GM19023 (cell line): Measurements from ENCODE around the gene IGDCC3.

Experiments
- ATAC-seq: cut with Tn5 transposase; IDR thresholded peaks from one replicate; pipeline ENCODE4 v1.9.1; 2021; ENCODE audit warnings: mild to moderate bottlenecking, moderate library complexity; ENCODE audit not compliant: unreplicated experiment

The IGDCC3 gene

GRCh38 chr15:65344914-65345275 lies 32.9 kb downstream of the IGDCC3 start:
- no peak for ATAC-seq

DNA sequence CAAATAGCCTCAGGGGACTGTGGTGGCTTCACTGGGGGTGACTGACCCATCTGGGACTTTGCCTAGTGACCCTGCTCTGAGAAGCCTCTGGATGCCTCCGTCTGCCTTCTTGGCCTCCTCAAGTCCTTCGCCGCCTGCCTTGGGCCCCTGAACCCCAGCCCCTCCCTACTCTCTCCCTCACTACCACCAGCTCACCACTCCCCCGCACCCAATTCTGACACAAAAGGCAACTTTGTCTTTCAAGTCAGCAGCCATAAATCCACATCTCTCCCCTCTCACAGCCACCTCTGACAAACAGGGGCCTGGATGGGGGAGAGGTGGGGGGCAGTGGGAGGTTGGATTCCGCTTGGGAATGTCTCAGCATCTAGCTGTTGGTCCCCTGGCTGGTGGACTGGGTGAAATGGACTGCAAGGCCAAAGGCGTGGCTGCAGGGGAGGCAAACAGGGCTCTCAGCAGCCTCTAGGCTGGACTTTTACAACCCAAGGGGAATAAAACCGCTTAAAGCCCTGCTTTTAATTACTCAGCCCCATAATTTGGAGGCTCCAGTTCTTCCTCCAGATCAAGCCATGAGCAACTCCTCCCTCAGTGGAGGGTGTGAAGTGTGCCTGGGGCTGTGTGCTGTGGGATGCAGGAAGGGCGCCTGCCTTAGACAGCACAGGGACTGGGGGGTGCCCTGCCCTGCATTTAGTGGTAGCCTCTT lies 33.4 kb downstream of the IGDCC3 start:
- no peak for ATAC-seq

DNA sequence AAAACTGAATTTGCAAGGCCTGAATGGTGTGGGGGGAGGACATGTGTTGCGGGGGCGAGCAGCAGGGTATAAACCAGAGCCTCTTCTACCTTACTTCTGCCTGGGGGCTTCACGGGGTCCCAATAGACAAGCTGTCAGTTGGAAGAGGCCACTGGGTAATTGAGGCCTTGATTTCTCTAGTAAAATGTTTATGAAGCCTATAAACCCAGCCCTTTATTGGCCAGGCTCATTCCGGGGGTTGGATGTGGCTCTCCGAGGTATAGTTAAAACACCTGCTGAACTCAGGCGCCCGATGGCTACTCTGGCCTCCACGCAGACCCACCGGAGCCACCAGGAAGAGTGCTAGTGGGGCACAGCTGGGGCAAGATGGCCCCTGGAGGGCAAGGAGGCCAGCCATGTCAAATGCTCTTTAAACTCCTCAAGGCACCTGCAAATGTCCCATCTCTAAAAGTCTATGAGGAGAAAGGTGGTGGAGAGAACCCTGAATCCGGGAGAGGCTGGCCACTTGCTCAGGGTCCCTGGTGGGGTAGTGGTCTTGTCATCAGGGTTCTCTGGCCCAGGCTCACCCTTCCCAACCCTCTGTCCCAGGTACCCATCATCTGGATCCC lies 34.3 kb downstream of the IGDCC3 start:
- no peak for ATAC-seq

DNA sequence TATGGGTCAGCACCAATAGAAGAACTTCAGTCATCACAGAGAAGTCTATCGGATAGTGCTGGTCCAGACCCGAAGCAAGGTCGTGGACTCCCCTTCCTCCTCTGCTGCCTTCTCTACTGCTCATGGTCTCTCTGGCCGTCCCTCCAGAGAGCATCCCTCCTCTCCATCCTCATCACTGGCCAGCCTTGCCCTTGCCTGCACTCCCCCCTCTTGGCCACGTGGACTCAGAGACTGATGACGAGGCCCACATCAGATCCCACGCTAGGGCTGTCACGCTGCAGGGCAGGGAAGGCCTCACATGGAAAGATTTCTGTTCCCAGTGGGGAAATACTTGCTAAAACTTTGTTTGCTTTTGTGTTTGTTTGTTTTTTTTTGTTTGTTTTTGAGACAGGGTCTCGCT lies 35.3 kb downstream of the IGDCC3 start:
- ATAC-seq: no peak

DNA sequence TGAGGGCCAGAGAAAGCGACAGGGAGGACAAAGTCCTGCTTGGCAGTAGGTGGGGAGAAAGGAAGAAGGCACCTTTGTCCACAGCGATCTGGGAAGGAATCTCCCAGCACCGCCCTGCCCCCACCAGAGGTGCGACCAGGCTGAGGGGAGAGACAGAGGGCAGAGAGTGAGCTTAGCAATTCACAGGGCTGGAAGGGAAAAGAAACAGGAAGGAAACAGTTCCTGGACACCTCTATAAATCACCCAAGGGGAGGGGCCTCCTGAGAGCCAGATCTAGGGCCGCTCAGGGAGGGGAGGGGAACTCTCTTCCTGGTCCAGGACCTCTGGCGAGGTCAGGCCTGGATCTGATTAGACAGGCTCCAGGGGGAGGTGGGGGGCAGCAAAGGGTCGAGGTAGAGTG lies 37.9 kb downstream of the IGDCC3 start:
- no peak for ATAC-seq

DNA sequence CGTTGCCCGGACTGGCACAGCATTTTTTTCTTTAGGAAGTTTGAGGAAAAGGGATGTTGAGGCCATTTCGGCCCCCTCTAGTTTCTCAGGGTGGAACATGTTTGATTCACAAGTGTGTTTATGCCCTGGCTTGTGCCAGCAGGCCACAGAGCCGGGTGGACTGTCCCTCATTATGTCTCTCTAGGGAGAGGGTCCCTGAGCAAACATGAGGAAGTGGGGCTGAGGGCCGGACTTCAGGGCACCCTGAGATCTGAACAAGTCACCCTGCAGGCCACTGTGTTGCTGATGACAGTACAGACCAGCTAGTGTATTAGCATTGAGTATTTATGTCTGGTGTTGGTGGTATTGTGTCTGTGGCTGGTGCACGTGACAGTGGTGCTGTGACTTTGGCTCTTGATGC lies 38.4 kb downstream of the IGDCC3 start:
- ATAC-seq: no peak

DNA sequence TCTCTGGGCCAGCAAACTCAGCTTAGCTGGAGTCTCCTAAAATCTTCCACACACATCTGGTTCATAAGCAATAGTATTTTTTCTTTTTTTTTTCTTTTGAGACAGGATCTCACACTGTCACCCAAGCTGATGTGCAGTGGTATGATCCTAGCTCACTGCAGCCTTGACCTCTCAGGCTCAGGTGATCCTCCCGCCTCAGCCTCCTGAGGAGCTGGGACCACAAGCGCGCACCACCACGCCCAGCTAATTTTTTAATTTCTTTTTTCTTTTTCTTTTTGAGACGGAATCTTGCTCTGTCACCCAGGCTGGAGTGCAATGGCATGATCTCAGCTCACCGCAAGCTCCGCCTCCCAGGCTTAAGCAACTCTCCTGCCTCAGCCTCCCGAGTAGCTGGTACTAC lies 39.0 kb downstream of the IGDCC3 start:
- no peak for ATAC-seq

DNA sequence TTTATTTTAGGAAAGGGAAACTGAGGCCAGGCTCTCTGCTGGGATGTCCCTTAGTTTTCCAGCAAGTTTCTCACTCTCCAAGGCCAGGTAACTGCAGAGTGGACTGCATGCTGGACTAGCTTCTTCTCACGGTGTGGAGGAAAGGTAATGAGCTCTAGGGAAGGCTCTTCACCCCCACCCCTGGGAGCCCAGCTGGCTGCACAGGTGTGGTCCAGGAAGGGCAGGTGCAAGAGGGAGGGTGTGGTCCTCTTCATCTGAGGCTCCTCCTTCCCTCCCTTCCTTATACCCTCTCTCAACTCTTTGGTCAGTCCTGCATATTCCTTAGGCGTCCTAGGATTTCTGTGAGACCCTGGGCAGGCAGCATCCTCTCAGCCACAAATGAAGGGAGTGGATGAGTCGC lies 39.4 kb downstream of the IGDCC3 start:
- no peak for ATAC-seq

DNA sequence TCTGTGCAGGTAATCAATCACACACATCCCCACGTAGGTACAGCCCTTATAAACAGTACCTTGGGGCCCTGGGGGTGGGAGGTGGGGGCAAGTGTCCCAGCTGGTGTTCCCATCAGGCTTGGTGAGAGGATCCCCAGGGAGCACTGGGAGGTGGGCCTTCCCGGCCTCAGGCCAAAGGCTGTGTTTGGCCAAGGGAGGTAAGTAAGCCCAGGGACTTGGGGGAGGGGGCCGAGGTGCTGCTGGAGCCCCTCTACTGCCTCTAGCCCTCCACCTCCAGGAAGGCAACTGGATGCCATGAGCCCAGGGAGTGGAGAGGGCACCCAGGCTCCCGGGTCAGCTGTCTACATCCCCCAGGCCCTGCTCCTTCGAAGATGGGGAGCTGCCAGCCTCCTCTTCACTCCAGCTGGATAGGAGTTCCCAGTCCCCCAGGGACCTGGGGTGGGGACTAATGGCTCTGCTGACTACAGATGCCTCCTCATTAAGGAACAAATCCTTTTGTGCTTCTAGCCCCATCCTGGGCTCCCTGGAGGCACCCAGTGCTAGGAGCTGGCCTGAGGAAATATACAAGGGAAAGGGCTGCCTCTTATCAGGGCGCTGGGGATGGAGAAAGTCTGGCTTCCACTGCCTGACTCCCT lies 40.2 kb downstream of the IGDCC3 start:
- no peak for ATAC-seq

DNA sequence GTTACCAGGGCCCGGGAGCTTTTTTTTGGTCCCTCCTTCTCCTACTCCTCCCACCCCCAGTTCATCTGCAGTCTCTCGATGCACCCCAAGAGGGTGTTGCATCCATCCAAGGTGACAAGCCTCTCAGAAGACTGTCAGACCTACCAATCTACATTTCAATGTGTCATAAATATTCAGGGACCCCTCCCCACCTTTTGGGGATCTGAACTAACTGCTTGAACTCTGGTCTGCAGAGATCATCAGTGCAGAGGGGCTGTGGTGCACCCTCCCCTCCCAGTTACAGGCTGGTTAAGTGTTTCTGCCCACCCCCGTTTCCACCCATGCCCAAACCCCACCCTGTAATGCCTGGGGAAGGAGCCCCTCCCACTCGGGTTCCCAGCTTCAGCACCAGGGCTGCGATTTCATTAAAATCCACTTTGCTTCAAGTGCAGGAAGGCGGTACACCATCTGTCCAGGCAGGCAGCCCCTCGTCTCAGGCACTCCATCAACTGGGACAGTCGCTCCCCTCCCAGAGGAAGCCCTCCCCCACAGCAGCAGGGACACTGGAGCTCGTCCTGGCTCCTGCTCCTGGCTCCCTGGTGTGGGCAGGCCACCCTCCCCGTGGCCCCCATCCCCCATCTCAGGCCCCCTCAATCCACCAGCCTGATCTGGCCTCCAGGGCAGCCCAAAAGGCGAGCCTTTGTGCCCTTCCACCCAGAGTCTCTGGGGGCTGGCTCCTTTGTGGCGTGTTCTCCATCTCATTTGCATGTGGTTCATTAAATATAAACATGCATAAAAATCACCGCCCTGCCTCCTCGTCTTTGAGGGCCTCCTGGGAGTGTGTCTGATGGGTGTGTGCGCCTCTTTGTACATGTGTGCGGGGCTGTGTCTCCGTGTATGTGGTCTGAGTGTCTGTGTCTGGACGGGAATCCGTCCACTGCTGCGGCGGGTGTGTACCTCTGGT lies 41.0 kb downstream of the IGDCC3 start:
- no peak for ATAC-seq

DNA sequence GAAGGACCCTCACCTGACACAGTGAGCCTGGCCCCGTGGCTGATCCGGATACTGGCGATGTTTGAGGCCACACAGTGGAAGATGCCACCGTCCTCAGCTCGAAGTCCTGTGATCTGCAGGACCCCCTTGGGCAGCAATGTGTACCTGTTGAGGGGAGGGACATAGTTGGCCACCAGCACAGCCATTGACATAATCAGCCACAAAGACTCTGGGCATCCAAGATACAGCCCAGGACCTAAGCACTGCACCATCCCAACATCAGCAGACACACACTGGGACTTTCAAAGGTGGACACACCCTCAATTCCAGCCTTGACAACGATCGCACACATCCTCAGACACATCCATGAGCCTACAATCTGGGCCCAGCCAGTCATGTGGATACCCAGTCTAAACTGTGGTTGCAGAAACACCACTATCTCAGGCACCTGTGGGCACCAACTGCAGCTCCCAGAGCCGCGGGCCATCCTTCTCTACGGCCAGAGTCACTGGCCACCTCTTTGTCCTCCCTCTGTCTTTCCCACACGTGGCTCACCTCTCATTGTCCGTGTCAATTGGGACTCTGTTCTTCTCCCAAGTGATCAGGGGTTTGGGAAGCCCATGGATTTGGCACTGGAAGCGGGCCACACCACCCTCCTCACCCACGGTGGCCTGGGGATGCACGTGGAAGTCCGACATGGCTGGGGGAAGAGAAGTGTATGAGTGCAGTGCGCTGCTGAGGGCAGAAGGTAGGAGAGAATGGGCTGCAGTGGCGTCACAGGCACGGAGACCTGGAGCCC lies 42.3 kb downstream of the IGDCC3 start:
- no peak for ATAC-seq

DNA sequence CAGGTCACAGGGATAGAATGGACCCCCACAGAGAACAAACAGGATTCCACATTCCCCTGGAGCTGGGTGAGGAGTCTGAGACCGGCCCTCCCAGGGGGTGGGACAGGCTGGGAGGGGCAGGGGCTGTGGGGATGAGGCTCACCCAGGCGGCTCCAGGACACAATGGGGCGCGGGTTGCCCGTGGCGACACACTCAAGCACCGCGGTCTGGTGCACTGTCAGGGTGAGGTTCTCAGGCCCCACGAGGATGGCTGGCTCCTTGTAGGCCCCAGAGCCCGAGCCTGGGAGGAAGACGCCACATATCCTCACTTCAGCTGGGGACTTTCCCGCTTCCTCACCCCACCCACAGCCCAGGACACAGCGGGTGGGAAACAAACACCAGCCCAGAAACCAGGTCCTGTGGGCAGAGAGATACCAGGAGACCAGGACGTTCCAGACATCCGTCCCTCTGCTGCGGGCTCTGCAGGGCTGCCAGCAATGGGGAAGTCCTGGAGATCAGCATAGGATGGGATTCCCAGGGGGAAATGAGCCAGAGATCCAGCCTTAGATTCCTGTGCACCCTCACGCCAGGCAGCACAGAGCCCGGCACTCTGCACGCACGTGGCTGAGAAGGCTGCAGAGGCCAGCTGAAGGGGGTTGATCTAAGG lies 43.1 kb downstream of the IGDCC3 start:
- no peak for ATAC-seq

DNA sequence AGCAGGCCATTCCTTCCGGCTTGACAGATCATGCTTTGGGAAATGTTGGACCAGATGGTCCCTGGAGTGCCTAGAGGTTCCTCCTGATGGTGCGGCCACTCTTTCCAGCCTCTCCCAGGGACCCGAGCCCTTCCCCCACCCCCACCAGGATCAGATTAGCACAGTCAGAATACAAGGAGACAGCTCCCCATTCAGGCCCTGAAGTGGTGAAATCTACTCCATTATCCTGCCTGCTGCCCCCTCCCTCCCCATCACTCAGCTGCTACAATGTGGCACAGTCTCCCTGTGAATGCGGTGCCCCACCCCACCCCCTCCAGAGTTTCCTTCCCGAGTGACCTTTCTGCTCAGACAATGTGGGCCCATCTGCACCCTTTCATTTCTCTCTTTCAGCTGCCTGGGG lies 43.9 kb downstream of the IGDCC3 start:
- ATAC-seq: no peak

DNA sequence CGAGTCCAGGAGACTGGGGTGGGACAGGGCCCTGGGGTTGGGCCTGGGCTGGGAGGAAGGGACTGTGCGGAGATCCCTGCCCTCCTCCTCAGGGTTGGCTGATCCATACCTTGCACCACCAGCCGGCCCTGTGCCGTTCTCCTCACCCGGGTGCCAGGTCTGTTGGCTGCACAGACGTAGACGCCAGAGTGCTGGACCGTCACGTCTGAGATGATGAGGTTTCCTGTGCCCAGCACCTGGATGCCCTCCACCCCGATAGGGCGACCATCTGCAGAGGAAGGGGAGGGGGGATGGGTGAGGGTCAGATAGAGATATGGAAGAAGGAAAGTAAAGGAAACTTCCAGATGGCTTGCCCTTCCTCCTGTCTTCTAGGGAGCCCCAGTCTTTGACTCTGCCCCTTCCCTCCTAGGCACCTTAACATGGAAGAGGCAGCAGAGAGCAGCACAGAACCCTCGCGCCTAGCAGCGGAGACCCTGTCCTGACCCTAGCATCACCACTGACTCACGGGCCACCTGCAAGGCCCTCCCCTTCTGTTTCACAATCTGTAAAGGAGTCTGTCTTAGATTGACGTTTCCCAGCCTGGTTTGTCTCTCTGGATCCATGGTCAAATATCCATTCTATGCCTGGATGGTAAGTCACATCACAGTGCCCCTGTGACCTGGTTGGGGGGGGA lies 44.5 kb downstream of the IGDCC3 start:
- no peak for ATAC-seq

DNA sequence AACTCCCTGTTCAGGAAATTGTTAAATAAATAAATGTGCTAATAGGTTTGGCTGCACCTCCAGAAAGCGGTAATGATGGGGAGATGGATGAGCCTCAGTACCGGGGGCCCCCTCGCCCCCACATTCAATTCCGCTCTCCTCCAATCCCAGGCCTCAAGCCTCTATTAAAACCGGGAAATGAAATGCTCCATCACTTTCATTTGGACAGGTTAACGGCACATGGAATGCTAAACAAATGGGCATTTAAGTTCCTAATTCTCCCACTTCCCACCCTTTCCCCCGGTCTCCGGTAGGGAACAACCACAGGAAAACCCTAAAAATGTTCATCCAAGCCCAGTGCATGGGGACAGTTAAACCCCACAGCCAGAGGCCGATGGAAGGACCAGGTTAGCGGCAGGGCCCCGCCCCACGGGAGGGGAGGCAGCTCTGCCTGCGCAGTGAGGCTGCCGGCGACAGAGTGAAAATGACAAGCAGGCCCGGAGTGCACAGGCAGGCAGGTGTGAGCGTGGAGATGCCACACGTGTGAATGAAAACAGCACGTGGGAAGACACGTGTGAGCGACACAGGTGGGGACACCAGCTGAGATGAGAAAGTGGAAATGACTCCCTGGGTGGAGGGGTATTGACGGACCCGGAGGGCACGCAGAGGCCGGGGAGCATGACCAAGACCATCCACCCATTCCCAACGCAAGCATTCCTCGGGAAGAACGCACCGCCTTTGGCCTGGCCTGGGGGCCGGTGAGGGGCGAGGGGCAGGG lies 45.2 kb downstream of the IGDCC3 start:
- no peak for ATAC-seq

- no peak for ATAC-seq
Observed at GRCh38 chr15:65331811-65332210, 46.0 kb downstream of the IGDCC3 start.

GRCh38 chr15:65330934-65331645 lies 46.7 kb downstream of the IGDCC3 start:
- no peak for ATAC-seq

DNA sequence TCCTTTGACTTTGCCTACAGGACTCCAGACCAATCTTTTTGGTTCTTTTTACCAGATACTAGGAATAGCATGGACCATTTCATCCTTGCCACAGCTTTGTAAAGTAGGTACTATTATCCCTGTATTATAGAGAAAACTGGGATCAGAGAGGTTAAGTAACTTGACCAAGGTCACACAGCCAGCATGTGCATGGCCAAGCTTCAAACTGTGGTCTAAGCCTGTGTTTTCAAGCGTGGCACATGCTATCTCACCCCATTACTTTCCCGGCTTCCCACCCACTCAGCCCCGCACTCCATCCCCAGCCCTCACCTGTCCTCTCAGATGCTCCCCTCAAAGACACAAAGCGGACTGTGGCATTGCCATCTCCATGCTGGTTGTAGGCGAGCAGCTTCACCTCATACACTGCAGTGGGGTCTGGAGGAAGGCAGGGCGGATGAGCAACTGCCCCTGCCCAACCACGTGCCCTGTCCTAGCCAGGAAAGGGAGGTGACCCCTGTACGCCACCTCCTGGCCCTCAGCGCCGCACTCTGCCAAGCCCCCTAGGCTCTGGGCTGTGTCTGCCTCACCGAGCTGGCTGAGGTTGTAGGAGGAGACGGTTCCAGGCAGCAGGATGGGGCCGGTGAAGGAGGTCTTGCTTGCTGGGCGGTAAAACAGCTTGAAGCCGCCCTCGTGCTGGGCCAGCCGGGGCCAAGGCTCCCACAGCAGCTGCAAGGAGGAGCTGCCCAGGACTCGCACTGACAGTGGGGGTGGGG lies 47.6 kb downstream of the IGDCC3 start:
- ATAC-seq: no peak
